ENCODE results near the gene OR51B6.

Gene OR51B6

GRCh38 chr11:5366856-5367255, 15.5 kb downstream of the OR51B6 start:
- DNase-seq: no peak

- DNase-seq: no peak
These were observed 16.3 kb downstream of the OR51B6 start for GRCh38 chr11:5367448-5368074.

- no peak for DNase-seq
These were observed 17.3 kb downstream of the OR51B6 start for GRCh38 chr11:5368502-5369043.

GRCh38 chr11:5369789-5370188, 18.5 kb downstream of the OR51B6 start:
- DNase-seq: peak; percentile 63

- DNase-seq: peak; percentile 76
These were observed 29.5 kb downstream of the OR51B6 start for GRCh38 chr11:5380740-5381342.

GRCh38 chr11:5383576-5383975, 32.3 kb downstream of the OR51B6 start, which contains the start of gene OR51M1:
OR51M1 (plus strand) TSS chr11:5383812; CDS start chr11:5389399, 5,587 bp downstream.
- no peak for DNase-seq

GRCh38 chr11:5384335-5384734, 33.0 kb downstream of the OR51B6 start:
- no peak for DNase-seq

GRCh38 chr11:5390210-5390609, 38.9 kb downstream of the OR51B6 start:
- no peak for DNase-seq

- DNase-seq: no peak
These were observed 42.8 kb downstream of the OR51B6 start for GRCh38 chr11:5394091-5394490.

- no peak for DNase-seq
These were observed 47.6 kb downstream of the OR51B6 start for GRCh38 chr11:5398936-5399335.

Measured in eye (tissue), 1 donor.